MCF 10A (cell line): Measurements from ENCODE around the gene GNRH2. TPM values are rescaled to one million over a fixed set of nuclear protein-coding genes. Genes with fewer than 3 reads are reported as not detected.
"Not testable (repeated sequence)": the region's sequence is repeated elsewhere in the genome, so short reads cannot be mapped to it uniquely, and the experiment has no call there.

Experiments used
- BruUV-seq: library from RNA; stranded (reverse); fragments of 400-500 nt; replicated peaks from 2 replicates; lab custom pipeline; 2021; lab: Mats Ljungman, UMichigan
- CTCF ChIA-PET: fragments of 300-600 bp; sonication (Branson Sonifier 250); formaldehyde crosslinking; extraction: SDS; loops from one replicate; lab custom pipeline; 2021; ENCODE audit warnings: antibody characterized with exemption, inconsistent platforms; lab: Yijun Ruan, JAX
- POLR2A ChIA-PET: fragments of 300-600, 350-650 bp; sonication (Branson Sonifier 250); formaldehyde crosslinking; extraction: SDS; loops from one replicate; lab custom pipeline; 2020; ENCODE audit warnings: antibody characterized with exemption, inconsistent platforms; lab: Yijun Ruan, JAX
- DNase-seq: peaks from one replicate; pipeline ENCODE4 v3.0.0-alpha.2; 2018; ENCODE audit not compliant: unreplicated experiment
- H3K27ac Mint-ChIP-seq: one replicate; pipeline ENCODE4 v1.8.0; 2022; ENCODE audit warnings: mild to moderate bottlenecking, low read depth, mixed read lengths; ENCODE audit not compliant: unreplicated experiment
- H3K27me3 Mint-ChIP-seq: one replicate; pipeline ENCODE4 v1.8.0; 2022; ENCODE audit warnings: mixed read lengths; ENCODE audit not compliant: insufficient read depth, unreplicated experiment
- H3K36me3 Mint-ChIP-seq: one replicate; pipeline ENCODE4 v1.8.0; 2022; ENCODE audit warnings: mild to moderate bottlenecking, moderate library complexity, mixed read lengths; ENCODE audit not compliant: insufficient read depth, unreplicated experiment
- H3K4me1 Mint-ChIP-seq: one replicate; pipeline ENCODE4 v1.8.0; 2022; ENCODE audit warnings: mixed read lengths; ENCODE audit not compliant: insufficient read depth, unreplicated experiment
- H3K4me3 Mint-ChIP-seq: one replicate; pipeline ENCODE4 v1.8.0; 2022; ENCODE audit warnings: mild to moderate bottlenecking, moderate library complexity, mixed read lengths; ENCODE audit not compliant: unreplicated experiment
- H3K9me3 Mint-ChIP-seq: one replicate; pipeline ENCODE4 v1.8.0; 2022; ENCODE audit warnings: mixed read lengths; ENCODE audit not compliant: unreplicated experiment
- intact Hi-C: fragments of 100-400 bp; cut with micrococcal nuclease; formaldehyde crosslinking; loops from 2 replicates; pipeline ENCODE4 v1.14.1; 2022
- total RNA-seq: library from RNA; stranded (reverse); gene quantifications from 2 replicates; pipeline ENCODE4 v1.2.3, GENCODE V29; 2022
- TF ChIP-seq, protein P1 (sequence below): fragments of 200-600 bp; IDR thresholded peaks from one replicate; pipeline ENCODE4 v1.8.0; 2022; ENCODE audit warnings: antibody characterized with exemption, mild to moderate bottlenecking; ENCODE audit not compliant: unreplicated experiment

The GNRH2 gene
- total RNA-seq, 1 experiment from 2014 or later: 1.0 TPM

GRCh38 chr20:3021777-3022176 is 21.6 kb upstream of the GNRH2 start:
- no TSS peak for BruUV-seq
- Mint-ChIP-seq H3K9me3 (no peaks in the 10 kb centered on the region), H3K36me3 (peaks cover 53% of the 10 kb centered on the region), H3K27me3 (no peaks in the 10 kb centered on the region), H3K4me3 (no peak overlapping the region), H3K27ac (no peak overlapping the region), H3K4me1 (no peaks in the 10 kb centered on the region)
- intact Hi-C loops: no loop called here
- ChIA-PET POLR2A (no interaction called here), CTCF (interaction anchor here (0.6 kb wide), 1 partner anchor 133 kb away, joined by 3 read pairs; no protein-coding TSS in a partner anchor)
- TF ChIP-seq, protein P1, sequence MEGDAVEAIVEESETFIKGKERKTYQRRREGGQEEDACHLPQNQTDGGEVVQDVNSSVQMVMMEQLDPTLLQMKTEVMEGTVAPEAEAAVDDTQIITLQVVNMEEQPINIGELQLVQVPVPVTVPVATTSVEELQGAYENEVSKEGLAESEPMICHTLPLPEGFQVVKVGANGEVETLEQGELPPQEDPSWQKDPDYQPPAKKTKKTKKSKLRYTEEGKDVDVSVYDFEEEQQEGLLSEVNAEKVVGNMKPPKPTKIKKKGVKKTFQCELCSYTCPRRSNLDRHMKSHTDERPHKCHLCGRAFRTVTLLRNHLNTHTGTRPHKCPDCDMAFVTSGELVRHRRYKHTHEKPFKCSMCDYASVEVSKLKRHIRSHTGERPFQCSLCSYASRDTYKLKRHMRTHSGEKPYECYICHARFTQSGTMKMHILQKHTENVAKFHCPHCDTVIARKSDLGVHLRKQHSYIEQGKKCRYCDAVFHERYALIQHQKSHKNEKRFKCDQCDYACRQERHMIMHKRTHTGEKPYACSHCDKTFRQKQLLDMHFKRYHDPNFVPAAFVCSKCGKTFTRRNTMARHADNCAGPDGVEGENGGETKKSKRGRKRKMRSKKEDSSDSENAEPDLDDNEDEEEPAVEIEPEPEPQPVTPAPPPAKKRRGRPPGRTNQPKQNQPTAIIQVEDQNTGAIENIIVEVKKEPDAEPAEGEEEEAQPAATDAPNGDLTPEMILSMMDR: no peak
- no peak for DNase-seq

DNA sequence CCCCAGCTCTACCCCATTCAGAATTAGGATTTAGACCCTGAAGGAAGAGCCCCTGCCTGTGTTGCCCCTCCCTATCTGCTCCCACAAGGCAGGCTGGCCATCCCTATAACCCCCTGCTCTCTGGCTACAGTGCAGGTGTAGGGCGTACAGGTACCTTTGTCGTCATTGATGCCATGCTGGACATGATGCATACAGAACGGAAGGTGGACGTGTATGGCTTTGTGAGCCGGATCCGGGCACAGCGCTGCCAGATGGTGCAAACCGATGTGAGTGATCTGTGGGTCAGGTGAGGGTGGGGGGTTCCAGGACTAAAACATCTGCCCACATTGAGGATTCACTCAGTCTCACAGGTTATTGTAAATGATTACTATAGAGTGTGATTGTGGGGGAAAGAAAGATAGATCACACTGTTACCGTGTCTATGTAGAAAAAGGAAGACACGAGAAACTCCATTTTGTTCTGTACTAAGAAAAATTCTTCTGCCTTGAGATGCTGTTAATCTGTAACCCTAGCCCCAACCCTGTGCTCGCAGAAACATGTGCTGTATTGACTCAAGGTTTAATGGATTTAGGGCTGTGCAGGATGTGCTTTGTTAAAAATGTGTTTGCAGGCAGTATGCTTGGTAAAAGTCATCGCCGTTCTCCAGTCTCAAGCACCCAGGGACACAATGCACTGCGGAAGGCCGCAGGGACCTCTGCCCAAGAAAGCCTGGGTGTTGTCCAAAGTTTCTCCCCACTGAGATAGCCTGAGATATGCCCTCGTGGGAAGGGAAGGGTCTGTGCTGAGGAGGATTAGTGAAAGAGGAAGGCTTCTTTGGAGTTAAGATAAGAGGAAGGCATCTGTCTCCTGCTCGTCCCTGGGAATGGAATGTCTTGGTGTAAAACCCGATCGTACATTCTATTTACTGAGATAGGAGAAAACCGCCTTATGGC is 20.6 kb upstream of the GNRH2 start:
- H3K36me3 Mint-ChIP-seq: peaks cover 63% of the 10 kb centered on the region
- H3K9me3 Mint-ChIP-seq, POLR2A ChIA-PET, H3K4me3 Mint-ChIP-seq, intact Hi-C loops, H3K27ac Mint-ChIP-seq, H3K27me3 Mint-ChIP-seq, BruUV-seq, DNase-seq, H3K4me1 Mint-ChIP-seq: not testable (repeated sequence)
- CTCF ChIA-PET: interaction anchor here (0.6 kb wide), 1 partner anchor 134 kb away, joined by 3 read pairs; no protein-coding TSS in a partner anchor

DNA sequence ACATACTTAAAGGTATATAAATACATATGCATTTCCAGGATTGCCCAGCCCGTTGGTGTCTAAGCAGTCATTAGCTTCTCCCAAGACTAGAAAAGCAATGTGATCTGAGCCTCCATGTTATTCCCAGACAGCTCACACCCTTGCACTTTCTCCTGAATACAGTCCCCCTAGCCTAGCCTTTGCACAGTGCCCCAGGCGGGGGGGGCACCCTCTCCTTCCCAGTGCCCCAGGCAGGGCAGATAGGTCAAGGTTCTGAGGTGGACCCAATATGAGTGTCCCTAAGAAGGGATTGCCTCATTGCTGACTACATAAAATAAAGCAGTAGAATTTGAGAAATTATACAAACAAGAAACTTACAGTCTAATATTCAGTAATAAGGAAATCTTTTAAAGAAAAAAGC is 15.4 kb upstream of the GNRH2 start:
- Mint-ChIP-seq H3K9me3 (no peaks in the 10 kb centered on the region), H3K27me3 (no peaks in the 10 kb centered on the region), H3K4me1 (no peaks in the 10 kb centered on the region), H3K36me3 (peaks cover 54% of the 10 kb centered on the region), H3K4me3 (no peak overlapping the region), H3K27ac (no peak overlapping the region)
- ChIA-PET CTCF (interaction anchor here (1.3 kb wide), 1 partner anchor 27 kb away, joined by 4 read pairs; no protein-coding TSS in a partner anchor), POLR2A (interaction anchor here (0.9 kb wide), 1 partner anchor 14 kb away, joined by 4 read pairs; no protein-coding TSS in a partner anchor)
- TF ChIP-seq, protein P1: no peak
- DNase-seq: no peak
- no TSS peak for BruUV-seq
- intact Hi-C loops: no loop called here

DNA sequence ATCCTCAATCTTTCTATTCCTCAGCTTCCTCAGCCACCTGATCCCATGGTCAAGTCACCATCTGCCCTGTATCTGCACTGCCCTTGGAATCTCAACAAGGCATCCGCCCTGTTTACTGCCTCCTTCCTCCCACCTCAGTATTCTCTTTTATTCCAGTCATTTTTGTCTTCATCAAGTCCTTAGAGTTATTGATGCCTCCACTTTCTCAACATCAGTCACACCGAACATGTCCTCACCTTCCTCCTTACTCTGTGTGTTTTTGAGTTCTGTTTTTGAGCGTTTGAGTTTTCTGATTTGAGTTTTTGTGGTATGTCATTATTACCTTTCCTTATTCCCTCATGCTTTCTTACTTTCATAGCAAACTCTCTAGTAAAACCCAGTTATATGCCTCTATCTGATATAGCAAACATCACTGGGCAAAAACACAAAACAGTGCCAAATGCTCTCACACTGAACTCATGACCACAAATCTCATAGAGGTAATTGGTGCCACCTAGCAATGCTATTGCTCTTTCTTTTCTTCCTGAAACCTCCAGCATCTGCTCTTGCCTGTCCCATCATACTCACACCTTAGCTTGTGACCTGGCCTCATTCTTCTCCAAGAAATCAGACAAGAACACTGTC is 11.8 kb upstream of the GNRH2 start:
- H3K9me3 Mint-ChIP-seq: no peaks in the 10 kb centered on the region
- H3K4me1 Mint-ChIP-seq: no peaks in the 10 kb centered on the region
- no peaks in the 10 kb centered on the region for H3K27me3 Mint-ChIP-seq
- no peak for DNase-seq
- no TSS peak for BruUV-seq
- H3K36me3 Mint-ChIP-seq: peaks cover 24% of the 10 kb centered on the region
- H3K27ac Mint-ChIP-seq: no peak overlapping the region
- no peak overlapping the region for H3K4me3 Mint-ChIP-seq
- ChIA-PET POLR2A (no interaction called here), CTCF (interaction anchor here (0.6 kb wide), 1 partner anchor 113 kb away, joined by 4 read pairs; no protein-coding TSS in a partner anchor)
- TF ChIP-seq, protein P1: no peak
- intact Hi-C loops: no loop called here
